ENCODE measurements around the gene GHRH.

GRCh38 chr20:37243076-37243936, 18.3 kb downstream of the GHRH start:
- TF ChIP-seq CTCF (IDR thresholded peaks at IDR 0.05), result no peak
- no peak for TF ChIP-seq EZH2 (IDR thresholded peaks at IDR 0.05; ENCODE audit: borderline replicate concordance, insufficient read depth, low read depth, low read length, poor library complexity, severe bottlenecking)
